A673 (cell line): ENCODE measurements around the gene FAM241B. TPM values are rescaled to one million over a fixed set of nuclear protein-coding genes. Genes with fewer than 3 reads are reported as not detected.

ENCODE experiments used
- BruUV-seq: library from RNA; stranded (reverse); fragments of 400-500 nt; replicated peaks from 2 replicates; lab custom pipeline; 2021; lab: Mats Ljungman, UMichigan
- CTCF ChIA-PET: fragments of 300-600 bp; sonication (Branson Sonifier 250); formaldehyde crosslinking; loops from one replicate; lab custom pipeline; 2022; ENCODE audit warnings: antibody characterized with exemption; lab: Charles Lee
- POLR2A ChIA-PET: fragments of 300-600 bp; sonication (Branson Sonifier 250); formaldehyde crosslinking; loops from one replicate; lab custom pipeline; 2022; ENCODE audit warnings: antibody characterized with exemption; ENCODE audit not compliant: low non-redundant PET; lab: Charles Lee
- DNase-seq: peaks from one replicate; pipeline ENCODE4 v3.0.0-alpha.2; 2015; ENCODE audit warnings: low spot score
- H3K27ac ChIP-seq: fragments of 200-600 bp; sonication (generic); 2 replicates; pipeline ENCODE4 v1.5.1; 2016; ENCODE audit warnings: mixed run types, low read depth, mild to moderate bottlenecking, mixed read lengths, antibody characterized with exemption, low read length; ENCODE audit not compliant: poor library complexity, severe bottlenecking
- H3K27me3 ChIP-seq: fragments of 200-600 bp; sonication (generic); replicated peaks from 2 replicates; pipeline ENCODE4 v1.6.1; 2017; ENCODE audit warnings: mixed run types, low read depth, mild to moderate bottlenecking, mixed read lengths, antibody characterized with exemption, low read length; ENCODE audit not compliant: insufficient read depth, poor library complexity
- H3K36me3 ChIP-seq: fragments of 200-600 bp; sonication (generic); 2 replicates; pipeline ENCODE4 v1.6.1; 2016; ENCODE audit warnings: mixed run types, mild to moderate bottlenecking, mixed read lengths, antibody characterized with exemption, low read length; ENCODE audit not compliant: insufficient read depth, poor library complexity, severe bottlenecking
- H3K4me1 ChIP-seq: fragments of 200-600 bp; sonication (generic); 2 replicates; pipeline ENCODE4 v1.6.1; 2017; ENCODE audit warnings: mixed run types, mild to moderate bottlenecking, mixed read lengths, antibody characterized with exemption, low read length; ENCODE audit not compliant: insufficient read depth, poor library complexity, severe bottlenecking
- H3K4me3 ChIP-seq: fragments of 200-600 bp; sonication (generic); 2 replicates; pipeline ENCODE4 v1.5.1; 2016; ENCODE audit warnings: low read depth, mixed run types, mild to moderate bottlenecking, mixed read lengths, low read length; ENCODE audit not compliant: poor library complexity, severe bottlenecking
- H3K9me3 ChIP-seq: fragments of 200-600 bp; sonication (generic); 2 replicates; pipeline ENCODE4 v1.6.1; 2016; ENCODE audit warnings: mixed run types, low read depth, mild to moderate bottlenecking, mixed read lengths, antibody characterized with exemption, low read length; ENCODE audit not compliant: poor library complexity, severe bottlenecking
- CTCF ChIP-seq: fragments of 300-800, 200-600 bp; sonication (generic); conservative IDR thresholded peaks from 2 replicates; pipeline ENCODE4 v1.5.1; 2017; ENCODE audit warnings: low read depth, mild to moderate bottlenecking, antibody characterized with exemption, low read length, moderate library complexity, mixed read lengths
- EZH2 ChIP-seq: fragments of 200-600 bp; sonication (generic); IDR thresholded peaks from 2 replicates; pipeline ENCODE4 v1.6.1; 2017; ENCODE audit warnings: borderline replicate concordance, low read depth, mild to moderate bottlenecking, mixed read lengths, antibody characterized with exemption, low read length; ENCODE audit not compliant: poor library complexity, severe bottlenecking
- intact Hi-C: fragments of 100-400 bp; cut with micrococcal nuclease; formaldehyde crosslinking; loops from one replicate; pipeline ENCODE4 v1.10.0; 2022; ENCODE audit not compliant: unreplicated experiment
- total RNA-seq: library from RNA; stranded (reverse); gene quantifications from 2 replicates; pipeline ENCODE4 v1.2.3, GENCODE V29; 2021

The FAM241B gene
- total RNA-seq, 1 experiment from 2014 or later: 4.2 TPM

GRCh38 chr10:69659241-69660038 is 29.4 kb downstream of the FAM241B start:
- intact Hi-C loops: no loop called here

GRCh38 chr10:69660296-69660695 is 30.2 kb downstream of the FAM241B start:
- no TSS peak for BruUV-seq

More at GRCh38 chr10:69659241-69660038, 29.4 kb downstream of the FAM241B start:
- Histone ChIP-seq H3K4me1 (no peaks in the 10 kb centered on the region), H3K27me3 (peaks cover 6% of the 10 kb centered on the region), H3K27ac (no peak overlapping the region), H3K36me3 (no peaks in the 10 kb centered on the region), H3K4me3 (no peak overlapping the region), H3K9me3 (no peaks in the 10 kb centered on the region)
- TF ChIP-seq EZH2: no peak
- no peak for TF ChIP-seq CTCF
- no peak for DNase-seq
- CTCF ChIA-PET: interaction anchor here (0.7 kb wide), 1 partner anchor 257 kb away, joined by 3 read pairs; no protein-coding TSS in a partner anchor
- no TSS peak for BruUV-seq
- POLR2A ChIA-PET: no interaction called here

More at GRCh38 chr10:69660296-69660695, 30.2 kb downstream of the FAM241B start:
- Histone ChIP-seq H3K27me3 (peaks cover 6% of the 10 kb centered on the region), H3K4me3 (no peak overlapping the region), H3K27ac (no peak overlapping the region), H3K9me3 (no peaks in the 10 kb centered on the region), H3K36me3 (no peaks in the 10 kb centered on the region), H3K4me1 (no peaks in the 10 kb centered on the region)
- DNase-seq: no peak
- TF ChIP-seq CTCF (no peak), EZH2 (no peak)
- CTCF ChIA-PET: interaction anchor here (0.7 kb wide), 1 partner anchor 256 kb away, joined by 3 read pairs; no protein-coding TSS in a partner anchor
- POLR2A ChIA-PET: no interaction called here
- intact Hi-C loops: no loop called here
